HG02571 (cell line): ENCODE results near the gene KRT33B.
"Not testable (repeated sequence)": the region's sequence is repeated elsewhere in the genome, so short reads cannot be mapped to it uniquely, and the experiment has no call there.

ENCODE experiments used
- ATAC-seq: cut with Tn5 transposase; IDR thresholded peaks from one replicate; pipeline ENCODE4 v1.9.1; 2021; ENCODE audit warnings: mild to moderate bottlenecking, moderate library complexity; ENCODE audit not compliant: unreplicated experiment

Gene KRT33B

GRCh38 chr17:41350381-41350878 is 19.2 kb downstream of the KRT33B start, which contains the start of gene KRT33A:
TSS of gene KRT33A (minus strand) at chr17:41350828. CDS start at chr17:41350767, 61 bp downstream.
- not testable (repeated sequence) for ATAC-seq

- ATAC-seq, result no peak
Observed at GRCh38 chr17:41347869-41348760, 21.5 kb downstream of the KRT33B start.

- ATAC-seq, result not testable (repeated sequence)
Observed at GRCh38 chr17:41346421-41346820, 23.2 kb downstream of the KRT33B start.

GRCh38 chr17:41345992-41346391 is 23.6 kb downstream of the KRT33B start:
- no peak for ATAC-seq

- no peak for ATAC-seq
Observed at GRCh38 chr17:41343029-41343428, 26.6 kb downstream of the KRT33B start.

GRCh38 chr17:41340934-41341861 is 28.4 kb downstream of the KRT33B start:
- ATAC-seq, result no peak

GRCh38 chr17:41340494-41340893 is 29.1 kb downstream of the KRT33B start:
- ATAC-seq, result no peak

GRCh38 chr17:41339571-41340172 is 29.9 kb downstream of the KRT33B start:
- no peak for ATAC-seq

- no peak for ATAC-seq
Observed at GRCh38 chr17:41338961-41339485, 30.6 kb downstream of the KRT33B start.

GRCh38 chr17:41335747-41336146 is 33.9 kb downstream of the KRT33B start:
- ATAC-seq, result no peak

GRCh38 chr17:41334385-41335305 is 35.0 kb downstream of the KRT33B start:
- ATAC-seq, result no peak

GRCh38 chr17:41333836-41334235 is 35.8 kb downstream of the KRT33B start:
- ATAC-seq, result no peak

- no peak for ATAC-seq
Observed at GRCh38 chr17:41333098-41333497, 36.5 kb downstream of the KRT33B start.

- ATAC-seq, result no peak
Observed at GRCh38 chr17:41332239-41332638, 37.4 kb downstream of the KRT33B start.

GRCh38 chr17:41331606-41332005 is 38.0 kb downstream of the KRT33B start:
- no peak for ATAC-seq

- no peak for ATAC-seq
Observed at GRCh38 chr17:41329279-41329948, 40.2 kb downstream of the KRT33B start.

- no peak for ATAC-seq
Observed at GRCh38 chr17:41328207-41328606, 41.4 kb downstream of the KRT33B start.

- no peak for ATAC-seq
Observed at GRCh38 chr17:41327411-41328120, 42.0 kb downstream of the KRT33B start.
